Ovary (tissue), 3 donors: ENCODE data around the gene FGFBP1.

Experiments used
- POLR2A ChIP-seq: fragments of 450-650 bp; IDR thresholded peaks from one replicate; pipeline ENCODE4 v1.6.1; 2017; ENCODE audit warnings: antibody characterized with exemption, mild to moderate bottlenecking, moderate library complexity
- TF ChIP-seq, protein P1 (sequence below), 3 donors: fragments of 450-650 bp in 2 of 3; fragments of 200-600 bp in 1 of 3; IDR thresholded peaks; one replicate each; pipeline versions ENCODE4 v1.5.1 to v1.8.0; 2016 to 2022; ENCODE audit warnings: antibody characterized with exemption in 3 of 3, mild to moderate bottlenecking in 1 of 3
- donor health status: DM: no; HTN: no; CAD: no.

- TF ChIP-seq, protein P1, sequence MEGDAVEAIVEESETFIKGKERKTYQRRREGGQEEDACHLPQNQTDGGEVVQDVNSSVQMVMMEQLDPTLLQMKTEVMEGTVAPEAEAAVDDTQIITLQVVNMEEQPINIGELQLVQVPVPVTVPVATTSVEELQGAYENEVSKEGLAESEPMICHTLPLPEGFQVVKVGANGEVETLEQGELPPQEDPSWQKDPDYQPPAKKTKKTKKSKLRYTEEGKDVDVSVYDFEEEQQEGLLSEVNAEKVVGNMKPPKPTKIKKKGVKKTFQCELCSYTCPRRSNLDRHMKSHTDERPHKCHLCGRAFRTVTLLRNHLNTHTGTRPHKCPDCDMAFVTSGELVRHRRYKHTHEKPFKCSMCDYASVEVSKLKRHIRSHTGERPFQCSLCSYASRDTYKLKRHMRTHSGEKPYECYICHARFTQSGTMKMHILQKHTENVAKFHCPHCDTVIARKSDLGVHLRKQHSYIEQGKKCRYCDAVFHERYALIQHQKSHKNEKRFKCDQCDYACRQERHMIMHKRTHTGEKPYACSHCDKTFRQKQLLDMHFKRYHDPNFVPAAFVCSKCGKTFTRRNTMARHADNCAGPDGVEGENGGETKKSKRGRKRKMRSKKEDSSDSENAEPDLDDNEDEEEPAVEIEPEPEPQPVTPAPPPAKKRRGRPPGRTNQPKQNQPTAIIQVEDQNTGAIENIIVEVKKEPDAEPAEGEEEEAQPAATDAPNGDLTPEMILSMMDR (IDR thresholded peaks at IDR 0.05) = no peak
- no peak for TF ChIP-seq POLR2A
Measured at GRCh38 chr4:15928883-15929282, 9.7 kb downstream of the FGFBP1 start.
